HCT116 (cell line): ENCODE measurements around the gene KCNC3.

Source experiments
- ATF3 ChIP-seq: IDR thresholded peaks from 2 replicates; pipeline ENCODE4 v1.6.1; 2012
- CBX3 ChIP-seq: IDR thresholded peaks from 2 replicates; pipeline ENCODE4 v1.6.1; 2012; ENCODE audit warnings: low read depth

- TF ChIP-seq ATF3 = no peak
- no peak for TF ChIP-seq CBX3
Measured at GRCh38 chr19:50356691-50357177, 27.6 kb upstream of the KCNC3 start.
